Fibroblast of the aortic adventitia (primary cell): ENCODE results near the gene LHFPL2. TPM values are rescaled to one million over a fixed set of nuclear protein-coding genes. Genes with fewer than 3 reads are reported as not detected.
"Not testable (repeated sequence)": the region's sequence is repeated elsewhere in the genome, so short reads cannot be mapped to it uniquely, and the experiment has no call there.

ENCODE experiments used
- DNase-seq: peaks from one replicate; pipeline ENCODE4 v3.0.0-alpha.2; 2010; ENCODE audit warnings: low read depth
- H3K4me3 ChIP-seq: 2 replicates; pipeline ENCODE4 v1.5.1; 2011; ENCODE audit warnings: low read depth, mild to moderate bottlenecking, control low read depth, low read length, moderate library complexity
- CTCF ChIP-seq: IDR thresholded peaks from 2 replicates; pipeline ENCODE4 v1.5.1; 2011; ENCODE audit warnings: mild to moderate bottlenecking, low read length, control low read depth, inconsistent platforms; ENCODE audit not compliant: insufficient read depth
- total RNA-seq: library from RNA; depleted of rRNA; stranded (reverse); fragments of >200 nt; gene quantifications from 2 replicates; pipeline ENCODE4 v1.2.3, GENCODE V29; 2012; ENCODE audit warnings: low replicate concordance

Gene LHFPL2
- total RNA-seq, 1 donor = 81.2 TPM

DNA sequence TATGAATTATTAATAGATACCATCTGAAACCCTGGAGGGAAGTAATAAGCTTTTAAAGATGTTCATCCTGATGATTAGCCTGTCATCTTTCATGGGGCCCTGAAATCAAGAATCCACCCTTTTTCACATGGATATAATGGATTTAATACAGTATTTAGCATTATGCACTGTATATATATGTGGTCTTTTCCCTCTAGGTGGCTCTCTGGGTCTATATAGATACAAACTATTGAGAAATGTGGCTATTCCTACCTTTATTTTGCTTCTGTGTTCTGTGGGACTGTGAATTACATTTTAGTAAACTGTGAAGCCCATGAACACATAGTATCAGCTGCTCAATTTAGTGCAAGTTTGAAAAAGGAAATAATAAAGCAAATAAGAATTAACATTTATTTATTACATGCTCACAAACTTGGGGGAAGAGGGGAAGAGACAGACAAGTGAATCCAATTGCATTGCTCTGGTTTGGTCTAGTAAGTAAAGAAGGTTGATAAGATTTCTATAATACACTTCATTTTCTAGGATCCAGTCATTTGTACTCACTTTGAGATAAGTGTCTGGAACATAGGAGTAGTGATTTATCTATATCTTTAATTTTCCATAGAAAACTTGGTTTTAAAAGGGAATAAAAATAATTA, 176.0 kb downstream of the LHFPL2 start:
- TF ChIP-seq CTCF = peak; percentile 35
- peak; percentile 38 for DNase-seq

DNA sequence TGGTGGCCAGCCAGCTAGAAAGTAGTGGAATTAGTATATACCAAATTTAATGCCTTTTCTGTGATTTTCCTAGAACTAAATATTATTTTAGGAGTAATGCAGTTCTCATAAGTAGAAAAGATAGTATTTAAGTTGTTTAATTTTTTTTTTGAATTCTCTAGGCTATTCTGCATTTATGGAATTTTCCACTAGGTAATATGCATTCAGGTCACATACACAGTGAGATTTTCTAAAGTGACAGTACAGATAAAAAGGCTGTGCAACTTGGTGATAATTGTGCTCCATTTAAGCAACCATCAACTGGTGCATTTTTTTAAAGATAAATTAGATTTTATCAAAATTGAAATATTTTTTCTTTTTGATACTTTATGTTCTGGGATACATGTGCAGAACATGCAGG, 176.7 kb downstream of the LHFPL2 start:
- DNase-seq = no peak
- no peak for TF ChIP-seq CTCF
- no peak overlapping the region for H3K4me3 ChIP-seq

More for the DNA sequence above, 176.0 kb downstream of the LHFPL2 start:
- no peak overlapping the region for H3K4me3 ChIP-seq

- no peak overlapping the region for H3K4me3 ChIP-seq
- peak; percentile 68 for TF ChIP-seq CTCF
- peak; percentile 79 for DNase-seq
These were observed 180.7 kb downstream of the LHFPL2 start for GRCh38 chr5:78467752-78468357.

DNA sequence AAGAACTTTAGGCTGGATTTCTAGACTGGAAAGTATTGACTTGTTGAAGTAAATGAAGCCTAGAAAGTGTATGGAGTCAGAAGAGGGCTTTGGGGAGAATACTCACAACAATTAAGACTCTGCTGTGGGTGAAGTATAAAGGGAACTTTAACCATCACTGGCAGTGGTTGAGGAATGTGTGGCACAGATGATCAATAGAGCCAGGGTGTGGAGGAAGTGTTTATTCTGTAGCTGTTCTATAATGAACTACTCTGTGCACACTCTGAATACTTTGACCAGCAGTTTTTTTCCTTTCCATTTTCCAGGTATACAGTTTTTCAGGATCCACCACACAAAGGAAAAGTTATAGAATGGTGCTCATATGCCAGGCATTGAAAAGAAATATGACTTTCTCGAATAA, 181.4 kb downstream of the LHFPL2 start:
- H3K4me3 ChIP-seq = no peak overlapping the region
- no peak for TF ChIP-seq CTCF
- no peak for DNase-seq

GRCh38 chr5:78458843-78459242, 189.7 kb downstream of the LHFPL2 start:
- no peak overlapping the region for H3K4me3 ChIP-seq
- no peak for TF ChIP-seq CTCF
- DNase-seq = no peak

DNA sequence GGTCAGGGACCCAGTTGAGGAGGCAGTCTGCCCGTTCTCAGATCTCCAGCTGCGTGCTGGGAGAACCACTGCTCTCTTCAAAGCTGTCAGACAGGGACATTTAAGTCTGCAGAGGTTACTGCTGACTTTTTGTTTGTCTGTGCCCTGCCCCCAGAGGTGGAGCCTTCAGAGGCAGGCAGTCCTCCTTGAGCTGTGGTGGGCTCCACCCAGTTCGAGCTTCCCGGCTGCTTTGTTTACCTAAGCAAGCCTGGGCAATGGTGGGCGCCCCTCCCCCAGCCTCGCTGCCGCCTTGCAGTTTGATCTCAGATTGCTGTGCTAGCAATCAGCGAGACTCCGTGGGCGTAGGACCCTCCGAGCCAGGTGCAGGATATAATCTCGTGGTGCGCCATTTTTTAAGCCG, 191.1 kb downstream of the LHFPL2 start:
- H3K4me3 ChIP-seq, DNase-seq: not testable (repeated sequence)

DNA sequence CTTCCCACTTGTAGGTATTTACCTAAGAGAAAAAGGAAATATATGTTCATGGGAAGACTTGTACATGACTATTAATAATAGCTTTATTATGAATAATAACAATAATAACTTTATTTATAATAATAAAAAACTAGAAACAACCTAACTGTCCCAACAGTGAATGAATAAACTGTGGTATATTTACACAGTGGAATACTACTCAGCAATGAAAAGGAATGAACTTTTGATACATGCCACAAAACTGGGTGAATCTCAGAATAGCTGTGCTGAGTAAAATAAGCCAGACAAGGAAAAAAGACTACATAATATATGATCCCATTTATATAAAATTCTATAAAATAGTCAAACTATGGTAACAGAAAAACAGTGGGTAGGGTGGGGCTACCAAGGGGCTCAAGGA, 199.5 kb downstream of the LHFPL2 start:
- TF ChIP-seq CTCF = no peak
- no peak overlapping the region for H3K4me3 ChIP-seq
- DNase-seq = no peak
